GM12875 (cell line): ENCODE results near the gene ANKRD30A.
"Not testable (repeated sequence)": the region's sequence is repeated elsewhere in the genome, so short reads cannot be mapped to it uniquely, and the experiment has no call there.

Experiments
- H3K4me3 ChIP-seq: one replicate; pipeline ENCODE4 v1.5.1; 2011; ENCODE audit warnings: low read depth, low read length, control low read depth
- TF ChIP-seq, protein P1 (sequence below): IDR thresholded peaks from 2 replicates; pipeline ENCODE4 v1.5.1; 2011; ENCODE audit warnings: low read depth, mild to moderate bottlenecking, control low read depth, inconsistent platforms, low read length, moderate library complexity, borderline replicate concordance; ENCODE audit not compliant: insufficient read depth

ANKRD30A gene

DNA sequence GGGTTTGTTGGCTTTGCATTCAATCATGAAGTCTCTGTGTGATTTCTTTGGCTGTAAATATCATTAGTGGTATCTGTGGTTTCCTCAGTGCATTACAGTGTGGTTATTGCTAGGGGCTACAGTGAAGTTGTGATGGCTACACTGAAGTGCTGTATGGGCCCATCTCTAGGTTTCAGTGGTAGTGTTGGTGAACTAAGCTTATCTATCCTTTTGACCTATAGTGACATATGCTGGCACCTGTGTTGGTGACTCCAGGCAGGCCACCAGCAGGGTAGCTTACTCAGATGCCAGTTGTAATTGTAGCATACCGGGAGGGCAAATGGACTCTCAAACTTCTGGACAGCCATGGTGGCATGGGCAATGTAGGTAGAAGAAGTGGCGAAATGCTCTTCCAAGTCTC is 219.0 kb downstream of the ANKRD30A start:
- no peak overlapping the region for H3K4me3 ChIP-seq
- TF ChIP-seq, protein P1, sequence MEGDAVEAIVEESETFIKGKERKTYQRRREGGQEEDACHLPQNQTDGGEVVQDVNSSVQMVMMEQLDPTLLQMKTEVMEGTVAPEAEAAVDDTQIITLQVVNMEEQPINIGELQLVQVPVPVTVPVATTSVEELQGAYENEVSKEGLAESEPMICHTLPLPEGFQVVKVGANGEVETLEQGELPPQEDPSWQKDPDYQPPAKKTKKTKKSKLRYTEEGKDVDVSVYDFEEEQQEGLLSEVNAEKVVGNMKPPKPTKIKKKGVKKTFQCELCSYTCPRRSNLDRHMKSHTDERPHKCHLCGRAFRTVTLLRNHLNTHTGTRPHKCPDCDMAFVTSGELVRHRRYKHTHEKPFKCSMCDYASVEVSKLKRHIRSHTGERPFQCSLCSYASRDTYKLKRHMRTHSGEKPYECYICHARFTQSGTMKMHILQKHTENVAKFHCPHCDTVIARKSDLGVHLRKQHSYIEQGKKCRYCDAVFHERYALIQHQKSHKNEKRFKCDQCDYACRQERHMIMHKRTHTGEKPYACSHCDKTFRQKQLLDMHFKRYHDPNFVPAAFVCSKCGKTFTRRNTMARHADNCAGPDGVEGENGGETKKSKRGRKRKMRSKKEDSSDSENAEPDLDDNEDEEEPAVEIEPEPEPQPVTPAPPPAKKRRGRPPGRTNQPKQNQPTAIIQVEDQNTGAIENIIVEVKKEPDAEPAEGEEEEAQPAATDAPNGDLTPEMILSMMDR = no peak

DNA sequence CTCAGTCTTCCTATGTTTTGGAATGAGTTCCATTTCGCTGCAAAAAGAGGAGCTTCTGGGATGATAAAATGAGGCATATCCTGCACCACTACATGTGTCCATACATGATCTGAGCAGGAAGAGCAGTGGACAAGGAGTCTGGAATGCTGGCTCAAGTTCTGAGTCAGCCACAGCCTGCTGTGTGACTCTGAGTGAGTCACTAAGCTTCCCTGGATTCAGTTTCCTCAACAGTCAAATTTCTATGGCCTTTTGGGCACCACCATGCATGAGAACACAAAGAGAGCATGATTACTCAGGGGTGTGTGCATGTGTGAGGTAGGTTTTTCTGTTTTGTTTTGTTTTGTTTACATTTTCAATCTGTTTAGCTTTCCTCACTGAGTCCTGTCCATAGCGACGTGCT is 254.6 kb downstream of the ANKRD30A start:
- TF ChIP-seq, protein P1 = no peak
- H3K4me3 ChIP-seq = no peak overlapping the region

DNA sequence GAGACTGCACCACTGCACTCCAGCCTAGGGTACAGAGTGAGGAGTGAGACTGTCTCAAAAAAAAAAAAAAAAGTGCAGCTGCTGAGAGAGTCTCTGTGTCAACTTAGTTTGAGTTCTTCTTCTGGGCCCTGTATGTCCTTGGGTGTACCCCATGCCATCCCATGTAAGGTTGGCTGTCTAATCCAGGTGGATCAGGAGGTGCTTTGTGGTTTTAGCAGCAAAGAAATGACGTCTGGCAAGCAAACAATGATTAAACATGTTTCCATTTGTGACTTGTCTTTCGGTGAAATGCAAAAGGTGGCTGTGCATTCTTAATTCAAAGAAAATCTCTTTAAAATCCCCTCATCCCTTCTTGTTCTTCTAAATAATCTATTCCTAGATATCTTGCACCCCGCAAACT is 255.9 kb downstream of the ANKRD30A start:
- no peak overlapping the region for H3K4me3 ChIP-seq
- TF ChIP-seq, protein P1 = no peak

DNA sequence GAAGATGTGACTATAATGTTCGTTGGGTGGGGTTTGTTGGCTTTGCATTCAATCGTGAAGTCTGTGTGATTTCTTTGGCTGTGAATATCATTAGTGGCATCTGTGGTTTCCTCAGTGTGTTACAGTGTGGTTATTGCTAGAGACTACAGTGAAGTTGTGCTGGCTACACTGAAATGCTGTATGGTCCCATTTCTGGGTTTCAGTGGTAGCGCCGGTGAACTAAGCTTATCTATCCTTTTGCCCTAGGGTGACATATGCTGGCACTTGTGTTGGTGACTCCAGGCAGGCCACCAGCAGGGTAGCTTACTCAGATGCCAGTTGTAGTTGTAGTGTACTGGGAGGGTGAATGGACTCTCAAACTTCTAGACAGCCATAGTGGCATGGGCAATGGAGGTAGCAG is 259.5 kb downstream of the ANKRD30A start:
- no peak overlapping the region for H3K4me3 ChIP-seq
- TF ChIP-seq, protein P1 = no peak

DNA sequence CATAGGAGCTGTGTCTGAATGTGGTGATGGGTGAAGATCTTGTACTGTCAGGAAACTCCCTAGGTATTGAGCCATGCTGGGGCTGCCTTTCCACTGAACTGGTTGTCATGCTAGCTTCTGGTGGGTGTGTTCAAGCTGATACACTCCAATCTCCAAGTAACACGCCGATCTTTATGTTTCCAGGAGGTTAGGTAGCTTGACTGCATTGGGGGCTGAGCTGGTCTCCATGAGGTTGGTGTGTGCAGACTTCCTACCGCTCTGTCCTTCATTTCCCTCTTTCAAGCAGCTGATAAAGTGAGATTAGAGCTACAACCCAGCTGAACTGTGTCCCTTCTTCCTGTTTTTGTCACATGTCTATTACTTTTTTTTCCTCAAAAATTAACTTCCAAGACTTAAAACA is 265.5 kb downstream of the ANKRD30A start:
- no peak overlapping the region for H3K4me3 ChIP-seq
- TF ChIP-seq, protein P1 = no peak

DNA sequence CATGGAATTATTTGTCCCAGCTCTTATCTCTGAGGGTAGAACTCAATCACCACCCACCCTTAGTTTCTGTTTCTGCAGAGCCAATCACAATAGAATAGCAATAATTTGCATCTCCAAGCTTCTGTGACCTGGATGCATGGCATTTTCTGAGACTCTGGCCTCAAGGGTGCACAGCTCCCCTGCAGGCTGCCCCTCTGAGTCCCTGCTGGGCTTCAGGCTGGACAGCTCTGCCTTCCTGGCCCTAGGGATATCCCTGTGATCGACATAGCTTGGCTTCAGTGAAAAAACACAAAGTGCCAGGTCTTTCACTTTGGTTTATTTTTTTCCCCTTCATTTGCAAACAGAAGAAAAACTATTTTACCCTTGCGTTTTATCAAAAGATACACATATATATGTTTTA is 275.4 kb downstream of the ANKRD30A start:
- not testable (repeated sequence) for H3K4me3 ChIP-seq

DNA sequence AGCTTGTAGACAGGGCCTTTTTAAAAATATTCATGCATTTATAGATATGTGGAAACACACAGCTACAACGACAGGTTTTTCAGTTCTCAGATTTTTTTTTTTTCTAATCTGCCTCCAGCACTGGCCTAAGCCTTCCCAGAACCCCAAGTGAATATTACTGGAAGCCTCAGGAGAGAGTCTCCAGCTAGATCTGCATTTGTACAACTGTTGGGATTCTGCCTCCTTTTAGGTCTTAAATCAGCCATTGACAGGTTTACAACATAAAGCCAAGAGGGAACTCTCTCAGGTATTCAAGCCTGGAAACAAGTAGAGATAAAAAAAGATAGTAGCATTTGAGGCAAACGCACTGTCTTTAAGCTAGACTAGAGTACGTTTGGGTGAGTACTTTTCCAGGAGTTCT is 275.8 kb downstream of the ANKRD30A start:
- TF ChIP-seq, protein P1 = no peak
- no peak overlapping the region for H3K4me3 ChIP-seq

DNA sequence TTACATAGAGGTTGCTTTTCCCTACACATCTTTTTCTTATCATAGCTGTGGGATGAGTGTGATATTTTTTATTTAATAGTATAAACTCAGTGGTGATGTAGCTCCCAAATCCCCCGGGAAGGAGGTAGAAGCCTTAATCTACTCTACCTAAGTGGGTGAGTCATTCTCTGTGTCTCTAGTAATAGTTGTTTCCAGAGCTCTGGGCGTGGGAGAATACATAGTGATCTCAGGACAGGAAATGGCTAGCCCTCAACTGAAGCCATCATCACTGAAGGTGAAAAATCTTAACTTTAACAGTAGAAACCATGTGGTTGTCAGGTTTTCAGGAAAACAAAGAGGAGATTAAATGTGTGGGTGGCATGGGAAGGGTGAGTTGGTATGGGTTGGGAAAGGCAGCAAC is 278.4 kb downstream of the ANKRD30A start:
- no peak overlapping the region for H3K4me3 ChIP-seq
- TF ChIP-seq, protein P1 = no peak
